ENCODE results near the gene ATP10A.
"Not testable (repeated sequence)": the region's sequence is repeated elsewhere in the genome, so short reads cannot be mapped to it uniquely, and the experiment has no call there.

Gene ATP10A

DNA sequence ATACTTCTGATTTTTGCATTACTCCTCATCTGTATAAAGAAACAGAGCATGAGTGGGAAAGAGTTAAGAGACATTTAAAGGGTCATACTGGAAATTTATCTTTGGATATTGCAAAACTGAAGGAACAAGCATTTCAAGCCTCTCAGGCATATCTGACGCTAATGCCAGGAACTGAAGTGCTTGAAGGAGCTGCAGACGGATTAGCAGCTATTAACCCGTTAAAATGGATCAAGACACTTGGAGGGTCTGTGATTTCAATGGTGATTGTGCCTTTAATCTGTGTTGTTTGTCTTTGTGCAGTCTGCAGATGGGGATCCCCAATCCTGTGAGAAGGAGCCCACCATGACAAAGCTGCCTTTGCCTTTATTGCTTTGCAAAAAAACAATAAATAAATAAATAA lies 221.8 kb downstream of the ATP10A start:
- no peak for DNase-seq

- not testable (repeated sequence) for DNase-seq
These were observed 222.2 kb downstream of the ATP10A start for GRCh38 chr15:25640959-25641358.

GRCh38 chr15:25640381-25640780 lies 222.7 kb downstream of the ATP10A start:
- no peak for DNase-seq

- DNase-seq = not testable (repeated sequence)
These were observed 226.6 kb downstream of the ATP10A start for GRCh38 chr15:25636486-25636885.

DNA sequence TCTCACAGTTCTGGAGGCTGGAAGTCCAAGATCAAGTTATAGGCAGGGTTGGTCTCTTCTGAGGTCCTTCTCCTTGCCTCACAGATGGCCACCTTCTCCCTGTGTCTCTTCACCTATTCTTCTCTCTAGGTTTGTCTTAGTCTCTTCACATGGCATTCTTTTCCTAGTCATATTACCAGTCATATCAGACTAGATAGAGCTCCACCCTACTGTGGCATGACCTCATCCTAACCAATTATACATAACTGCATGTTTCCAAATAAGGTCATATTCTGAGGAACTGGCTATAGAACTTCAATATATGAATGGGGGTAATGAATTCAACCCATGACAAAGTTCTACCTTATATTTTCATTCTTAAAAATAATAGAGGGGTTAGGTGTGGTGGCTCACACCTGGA lies 227.9 kb downstream of the ATP10A start:
- DNase-seq = no peak

GRCh38 chr15:25633862-25634261 lies 229.3 kb downstream of the ATP10A start:
- DNase-seq = no peak

- DNase-seq = no peak
These were observed 231.2 kb downstream of the ATP10A start for GRCh38 chr15:25631971-25632370.

Measured in 8988T (cell line).